Measurements from ENCODE around the gene FILIP1.

Gene FILIP1

GRCh38 chr6:75463061-75463460, 30.5 kb downstream of the FILIP1 start:
- DNase-seq (ENCODE audit: low read depth) = no peak
- TF ChIP-seq CTCF (IDR thresholded peaks at IDR 0.05; ENCODE audit: low read depth, low read length, missing control alignments) = no peak
- H3K4me3 ChIP-seq (ENCODE audit: low read depth, low read length) = no peak overlapping the region

- no peak for DNase-seq (ENCODE audit: low read depth)
- no peak for TF ChIP-seq CTCF (IDR thresholded peaks at IDR 0.05; ENCODE audit: low read depth, low read length, missing control alignments)
- no peak overlapping the region for H3K4me3 ChIP-seq (ENCODE audit: low read depth, low read length)
Measured at GRCh38 chr6:75460681-75461080, 32.9 kb downstream of the FILIP1 start.

GRCh38 chr6:75458895-75459294, 34.7 kb downstream of the FILIP1 start:
- no peak for TF ChIP-seq CTCF (IDR thresholded peaks at IDR 0.05; ENCODE audit: low read depth, low read length, missing control alignments)
- DNase-seq (ENCODE audit: low read depth) = no peak

GRCh38 chr6:75450903-75451302, 42.7 kb downstream of the FILIP1 start:
- no peak overlapping the region for H3K4me3 ChIP-seq (ENCODE audit: low read depth, low read length)
- DNase-seq (ENCODE audit: low read depth) = no peak
- no peak for TF ChIP-seq CTCF (IDR thresholded peaks at IDR 0.05; ENCODE audit: low read depth, low read length, missing control alignments)

More at GRCh38 chr6:75458895-75459294, 34.7 kb downstream of the FILIP1 start:
- H3K4me3 ChIP-seq (ENCODE audit: low read depth, low read length) = no peak overlapping the region

GRCh38 chr6:75449630-75450206, 43.9 kb downstream of the FILIP1 start:
- TF ChIP-seq CTCF (IDR thresholded peaks at IDR 0.05; ENCODE audit: low read depth, low read length, missing control alignments) = no peak
- no peak overlapping the region for H3K4me3 ChIP-seq (ENCODE audit: low read depth, low read length)
- DNase-seq (ENCODE audit: low read depth) = no peak

GRCh38 chr6:75446241-75446880, 47.2 kb downstream of the FILIP1 start:
- DNase-seq (ENCODE audit: low read depth) = no peak
- H3K4me3 ChIP-seq (ENCODE audit: low read depth, low read length) = no peak overlapping the region
- TF ChIP-seq CTCF (IDR thresholded peaks at IDR 0.05; ENCODE audit: low read depth, low read length, missing control alignments) = no peak

GRCh38 chr6:75445738-75446137, 47.9 kb downstream of the FILIP1 start:
- H3K4me3 ChIP-seq (ENCODE audit: low read depth, low read length) = no peak overlapping the region
- no peak for TF ChIP-seq CTCF (IDR thresholded peaks at IDR 0.05; ENCODE audit: low read depth, low read length, missing control alignments)
- no peak for DNase-seq (ENCODE audit: low read depth)

All from GM12864 (cell line).